NCI-H2107 treated with DMSO at 0.1 percent for 48 hours (cell line): ENCODE measurements around the gene YY1.

ENCODE experiments used
- DNase-seq: peaks from one replicate; lab custom pipeline; 2025; ENCODE audit not compliant: unreplicated experiment; lab: John Stamatoyannopoulos, UW

YY1 gene

GRCh38 chr14:100332071-100332639, 93.2 kb downstream of the YY1 start:
- no peak for DNase-seq
